HCT116 (cell line): Measurements from ENCODE around the gene CCDC92. TPM values are rescaled to one million over a fixed set of nuclear protein-coding genes. Genes with fewer than 3 reads are reported as not detected.
A peak's percentile ranks its signal among the peaks of the same experiment; 100 is the strongest.

Source experiments
- ATAC-seq: fragments of 200-7000 bp; cut with Tn5 transposase; 2 replicates; pipeline ENCODE4 v1.9.1; 2020; ENCODE audit warnings: mild to moderate bottlenecking, moderate library complexity
- Bru-seq: library from RNA; stranded (reverse); fragments of 400-500 nt; gene quantifications from one replicate; lab custom pipeline; 2021; lab: Mats Ljungman, UMichigan
- BruChase-seq, 2 experiments: library from RNA; stranded (reverse); fragments of 400-500 nt; gene quantifications; one replicate each; lab custom pipeline; 2021; lab: Mats Ljungman, UMichigan
- BruUV-seq: library from RNA; stranded (reverse); fragments of 400-500 nt; replicated peaks from 2 replicates; lab custom pipeline; 2021; lab: Mats Ljungman, UMichigan
- CTCF ChIA-PET: fragments of 300-600 bp; sonication (Branson Sonifier 250); formaldehyde crosslinking; loops from one replicate; lab custom pipeline; 2021; ENCODE audit warnings: antibody characterized with exemption; lab: Charles Lee
- POLR2A ChIA-PET: fragments of 300-600, 350-600 bp; sonication (Branson Sonifier 250); formaldehyde crosslinking; loops from one replicate; lab custom pipeline; 2021; ENCODE audit warnings: antibody characterized with exemption; lab: Charles Lee
- RAD21 ChIA-PET, 2 experiments: fragments of 300-600 bp; sonication (Branson Sonifier 250); formaldehyde crosslinking; loops; one replicate each; lab custom pipeline; 2023; ENCODE audit warnings: low total read pairs in 2 of 2; ENCODE audit not compliant: uncharacterized antibody in 2 of 2, unreplicated experiment in 2 of 2, low non-redundant PET in 1 of 2; lab: Charles Lee
- DNase-seq: peaks from one replicate; pipeline ENCODE4 v3.0.0-alpha.2; 2010; ENCODE audit warnings: low read depth, low spot score
- H2AFZ ChIP-seq: fragments of 200-600 bp; shearing (Covaris generic), sonication (generic); 2 replicates; pipeline ENCODE4 v1.6.1; 2017; ENCODE audit warnings: low read depth, mixed run types, mixed read lengths, antibody characterized with exemption, low read length; ENCODE audit not compliant: poor library complexity, severe bottlenecking
- H3K27ac ChIP-seq: 2 replicates; pipeline ENCODE4 v1.5.1; 2012; ENCODE audit warnings: low read depth, low read length
- H3K27me3 ChIP-seq: fragments of 200-600 bp; sonication (generic); 2 replicates; pipeline ENCODE4 v1.6.1; 2016; ENCODE audit warnings: mixed run types, low read length, mixed read lengths; ENCODE audit not compliant: insufficient read depth
- H3K36me3 ChIP-seq, 2 experiments: fragments of 200-500 bp in 1 of 2; fragments of 200-600 bp in 1 of 2; sonication (Bioruptor generic) in 1 of 2; sonication (generic) in 1 of 2; 2 replicates each; pipeline versions ENCODE4 v1.5.1 to v1.6.1; 2014 to 2016; ENCODE audit warnings: low read length in 2 of 2, inconsistent platforms in 1 of 2, mixed read lengths in 1 of 2, mixed run types in 1 of 2; ENCODE audit not compliant: insufficient read depth in 2 of 2, control insufficient read depth in 1 of 2
- H3K4me1 ChIP-seq, 2 experiments: fragments of 200-600 bp in 1 of 2; sonication (generic) in 1 of 2; 2 replicates each; pipeline versions ENCODE4 v1.5.1 to v1.6.1; 2012 to 2017; ENCODE audit warnings: low read length in 2 of 2, inconsistent platforms in 1 of 2, mild to moderate bottlenecking in 1 of 2, mixed read lengths in 1 of 2, mixed run types in 1 of 2, moderate library complexity in 1 of 2; ENCODE audit not compliant: insufficient read depth in 2 of 2, control insufficient read depth in 1 of 2
- H3K4me2 ChIP-seq: fragments of 200-600 bp; sonication (generic); 2 replicates; pipeline ENCODE4 v1.6.1; 2017; ENCODE audit warnings: mixed run types, low read length, mixed read lengths
- H3K4me3 ChIP-seq, 2 experiments: fragments of 200-600 bp in 1 of 2; sonication (generic) in 1 of 2; replicated peaks in 1 of 2; 2 replicates each; pipeline ENCODE4 v1.5.1; 2011 to 2016; ENCODE audit warnings: low read length in 2 of 2, control low read depth in 1 of 2, low read depth in 1 of 2, mild to moderate bottlenecking in 1 of 2, mixed read lengths in 1 of 2, mixed run types in 1 of 2
- H3K79me2 ChIP-seq: fragments of 200-600 bp; sonication (generic); 2 replicates; pipeline ENCODE4 v1.6.1; 2017; ENCODE audit warnings: mild to moderate bottlenecking, mixed run types, low read length, moderate library complexity, mixed read lengths; ENCODE audit not compliant: insufficient read depth
- H3K9ac ChIP-seq: fragments of 200-600 bp; sonication (generic); 2 replicates; pipeline ENCODE4 v1.6.1; 2016; ENCODE audit warnings: low read length, mixed read lengths
- H3K9me2 ChIP-seq: fragments of 200-600 bp; sonication (generic), shearing (Covaris generic); 2 replicates; pipeline ENCODE4 v1.6.1; 2017; ENCODE audit warnings: mixed run types, mild to moderate bottlenecking, moderate library complexity; ENCODE audit not compliant: insufficient read depth
- H3K9me3 ChIP-seq, 2 experiments: fragments of 200-500 bp in 1 of 2; fragments of 200-600 bp in 1 of 2; sonication (Bioruptor generic) in 1 of 2; sonication (generic) in 1 of 2; 2 replicates each; pipeline ENCODE4 v1.6.1; 2014 to 2017; ENCODE audit warnings: low read length in 2 of 2, mixed read lengths in 2 of 2, inconsistent platforms in 1 of 2, low read depth in 1 of 2, mild to moderate bottlenecking in 1 of 2, mixed run types in 1 of 2, moderate library complexity in 1 of 2; ENCODE audit not compliant: control insufficient read depth in 1 of 2, insufficient read depth in 1 of 2
- H4K20me1 ChIP-seq: fragments of 200-600 bp; sonication (generic), shearing (Covaris generic); 2 replicates; pipeline ENCODE4 v1.6.1; 2017; ENCODE audit warnings: mixed run types, mild to moderate bottlenecking, moderate library complexity; ENCODE audit not compliant: insufficient read depth
- ATF3 ChIP-seq: IDR thresholded peaks from 2 replicates; pipeline ENCODE4 v1.6.1; 2012
- CBX3 ChIP-seq: IDR thresholded peaks from 2 replicates; pipeline ENCODE4 v1.6.1; 2012; ENCODE audit warnings: low read depth
- CEBPB ChIP-seq: IDR thresholded peaks from 2 replicates; pipeline ENCODE4 v1.6.1; 2012; ENCODE audit warnings: low read depth
- CTCF ChIP-seq, 3 experiments: fragments of 200-600 bp in 1 of 3; sonication (generic) in 1 of 3; IDR thresholded peaks in 2 of 3; conservative IDR thresholded peaks in 1 of 3; 2 replicates each; pipeline ENCODE4 v1.5.1; 2012 to 2017; ENCODE audit warnings: low read depth in 2 of 3, low read length in 2 of 3, antibody characterized with exemption in 1 of 3, borderline replicate concordance in 1 of 3, control low read depth in 1 of 3, mild to moderate bottlenecking in 1 of 3, mixed read lengths in 1 of 3, mixed run types in 1 of 3, moderate library complexity in 1 of 3; ENCODE audit not compliant: insufficient read depth in 1 of 3
- EGR1 ChIP-seq: IDR thresholded peaks from 2 replicates; pipeline ENCODE4 v1.6.1; 2012; ENCODE audit warnings: low read depth
- ELF1 ChIP-seq: IDR thresholded peaks from 2 replicates; pipeline ENCODE4 v1.6.1; 2012; ENCODE audit warnings: low read depth, borderline replicate concordance
- EZH2 ChIP-seq: fragments of 200-600 bp; sonication (generic); IDR thresholded peaks from 2 replicates; pipeline ENCODE4 v1.6.1; 2017; ENCODE audit warnings: antibody characterized with exemption, mixed run types
- EZH2phosphoT487 ChIP-seq: fragments of 200-600 bp; IDR thresholded peaks from 2 replicates; pipeline ENCODE4 v1.6.1; 2018; ENCODE audit warnings: antibody characterized with exemption, borderline replicate concordance
- FOSL1 ChIP-seq: IDR thresholded peaks from 2 replicates; pipeline ENCODE4 v1.6.1; 2012; ENCODE audit warnings: low read depth
- JUND ChIP-seq: IDR thresholded peaks from 2 replicates; pipeline ENCODE4 v1.6.1; 2012
- MAX ChIP-seq: IDR thresholded peaks from 2 replicates; pipeline ENCODE4 v1.6.1; 2012
- POLR2AphosphoS5 ChIP-seq: IDR thresholded peaks from 2 replicates; pipeline ENCODE4 v1.6.1; 2011; ENCODE audit warnings: mild to moderate bottlenecking, low read depth, low read length, moderate library complexity
- RAD21 ChIP-seq: IDR thresholded peaks from 2 replicates; pipeline ENCODE4 v1.6.1; 2012; ENCODE audit warnings: low read depth, mild to moderate bottlenecking
- SIN3A ChIP-seq: IDR thresholded peaks from 2 replicates; pipeline ENCODE4 v1.6.1; 2012; ENCODE audit warnings: low read depth
- SP1 ChIP-seq: IDR thresholded peaks from 2 replicates; pipeline ENCODE4 v1.6.1; 2012; ENCODE audit warnings: low read depth
- SRF ChIP-seq: IDR thresholded peaks from 2 replicates; pipeline ENCODE4 v1.6.1; 2012; ENCODE audit warnings: low read depth
- TCF7L2 ChIP-seq: IDR thresholded peaks from 2 replicates; pipeline ENCODE4 v1.7.0; 2011; ENCODE audit warnings: borderline replicate concordance, inconsistent platforms; ENCODE audit not compliant: insufficient read depth, insufficient read length; ENCODE audit errors: extremely low read depth
- YY1 ChIP-seq: IDR thresholded peaks from 2 replicates; pipeline ENCODE4 v1.6.1; 2011; ENCODE audit warnings: low read length, low read depth, moderate library complexity, mild to moderate bottlenecking; ENCODE audit not compliant: insufficient replicate concordance; ENCODE audit errors: extremely low read depth
- ZNF274 ChIP-seq: fragments of 200-500 bp; sonication (Bioruptor generic); IDR thresholded peaks from 2 replicates; pipeline ENCODE4 v1.6.1; 2014; ENCODE audit warnings: mild to moderate bottlenecking, low read depth, low read length, inconsistent platforms
- intact Hi-C: fragments of 100-400 bp; cut with micrococcal nuclease; formaldehyde crosslinking; loops from 2 replicates; pipeline ENCODE4 v1.10.0; 2022
- long read RNA-seq: library from polyadenylated mRNA; unstranded; transcript quantifications from one replicate; pipeline ENCODE4 v2.0.0, GENCODE V29; 2021; ENCODE audit not compliant: unreplicated experiment
- polyA plus RNA-seq: library from polyadenylated mRNA; unstranded; fragments of >200 nt; gene quantifications from 2 replicates; pipeline ENCODE4 v1.2.1, GENCODE V29; 2012; ENCODE audit warnings: missing spikeins
- total RNA-seq: library from RNA; stranded (reverse); gene quantifications from one replicate; pipeline ENCODE4 v1.2.1, GENCODE V29; 2021; ENCODE audit not compliant: unreplicated experiment

Gene CCDC92
- 9.7 TPM for total RNA-seq
- 7.9 and 9.0 TPM in 2 replicates for polyA plus RNA-seq
- Bru-seq, nascent RNA: percentile 66 among the genes with signal in this experiment
- percentile 69 among the genes with signal in this experiment for BruChase-seq, experiment 1, labeled RNA remaining after a 6-hour chase
- percentile 77 among the genes with signal in this experiment for BruChase-seq, experiment 2, labeled RNA remaining after a 2-hour chase
- long read RNA-seq, transcript CCDC92-201 (5 exons, 2,787 nt): major isoform, 6 of 18 reads
- long read RNA-seq, partial matches to known transcripts: 0 of 18 reads
- long read RNA-seq, other reads (novel, unspliced or antisense): 11 of 18 reads

GRCh38 chr12:123972457-123973401 lies at the start of gene CCDC92, which contains the start of gene ZNF664:
TSS of gene CCDC92 (minus strand) at chr12:123972831. CDS start at chr12:123944305, 28,526 bp downstream.
TSS of gene ZNF664 (plus strand) at chr12:123973215. CDS start at chr12:124012145, 38,930 bp downstream.
- Histone ChIP-seq H3K4me3 (peak within 1 kb of the TSS; percentile 68 to 85), H3K4me1 (peaks cover 10 to 15% of the 10 kb centered on the region in 2 experiments; a peak in 3 of 4 replicates), H3K9me3 (no peaks in the 10 kb centered on the region), H3K9ac (peak within 1 kb of the TSS; percentile 75), H4K20me1 (no peaks in the 10 kb centered on the region), H2AFZ (no peak within 1 kb of the TSS), H3K27me3 (no peaks in the 10 kb centered on the region), H3K36me3 (peaks cover 10% of the 10 kb centered on the region in 2 experiments; a peak in 2 of 4 replicates), H3K4me2 (peak within 1 kb of the TSS; percentile 95), H3K79me2 (peaks cover 29% of the 10 kb centered on the region), H3K9me2 (no peaks in the 10 kb centered on the region), H3K27ac (peak within 1 kb of the TSS; percentile 81)
- POLR2A ChIA-PET: interaction anchor here (0.6 to 1.0 kb wide), 4 partner anchors 19 to 733 kb away, joined by 3 to 5 read pairs (median 4); no protein-coding TSS in a partner anchor
- intact Hi-C loops: loop anchor here (5.0 kb wide), 1 partner anchor 340 kb away; the partner anchor contains the start of genes EIF2B1 and GTF2H3
- RAD21 ChIA-PET: no interaction called here
- BruUV-seq: no TSS peak
- CTCF ChIA-PET: no interaction called here
- peak; percentile 83 for DNase-seq
- peak; percentile 85 for ATAC-seq
- TF ChIP-seq EGR1 (peak; percentile 84), ELF1 (no peak), ZNF274 (no peak), EZH2phosphoT487 (no peak), SRF (no peak), SIN3A (no peak), JUND (no peak), EZH2 (no peak), POLR2AphosphoS5 (peak; percentile 94), TCF7L2 (peak; percentile 37), YY1 (no peak), CTCF (IDR thresholded peaks at IDR 0.05 in 2 of 3, conservative IDR thresholded peaks at IDR 0.05 in 1 of 3; ENCODE audit: borderline replicate concordance in 1 of 3, insufficient read depth in 1 of 3, low read depth in 2 of 3, low read length in 2 of 3) (0 out of 6 replicates have a peak, but pooled peaks of 1 of the 3 experiments have one; percentile 17), ATF3 (no peak), SP1 (no peak; the same call in 1 of the 2 replicates), RAD21 (no peak), CEBPB (no peak), CBX3 (no peak), MAX (peak; percentile 41; the same call in 1 of the 2 replicates), FOSL1 (no peak)
